Esophagus (tissue), 2 donors: Measurements from ENCODE around the gene OR2T8. TPM values are rescaled to one million over a fixed set of nuclear protein-coding genes. Genes with fewer than 3 reads are reported as not detected.
A peak's percentile ranks its signal among the peaks of the same experiment; 100 is the strongest.

Experiments
- H3K27ac ChIP-seq, 2 donors: one replicate each; pipeline ENCODE4 v1.5.1; 2013; ENCODE audit warnings: low read depth in 2 of 2, mild to moderate bottlenecking in 2 of 2, inconsistent platforms in 1 of 2, low read length in 1 of 2, moderate library complexity in 1 of 2
- H3K27me3 ChIP-seq, 2 donors: one replicate each; pipeline ENCODE4 v1.6.1; 2013; ENCODE audit warnings: low read length in 2 of 2, control low read depth in 1 of 2, mild to moderate bottlenecking in 1 of 2; ENCODE audit not compliant: insufficient read depth in 2 of 2, control insufficient read depth in 1 of 2
- H3K36me3 ChIP-seq, 2 donors: one replicate each; pipeline ENCODE4 v1.6.1; 2013; ENCODE audit warnings: low read length in 1 of 2; ENCODE audit not compliant: control insufficient read depth in 2 of 2, insufficient read depth in 2 of 2
- H3K4me1 ChIP-seq, 2 donors: one replicate each; pipeline ENCODE4 v1.6.1; 2013; ENCODE audit warnings: low read length in 1 of 2; ENCODE audit not compliant: control insufficient read depth in 2 of 2, insufficient read depth in 2 of 2
- H3K4me3 ChIP-seq, 2 donors: one replicate each; pipeline ENCODE4 v1.5.1; 2013; ENCODE audit warnings: low read length in 2 of 2, mild to moderate bottlenecking in 2 of 2, low read depth in 1 of 2, moderate library complexity in 1 of 2
- H3K9me3 ChIP-seq, 2 donors: one replicate each; pipeline ENCODE4 v1.6.1; 2013; ENCODE audit warnings: mild to moderate bottlenecking in 2 of 2, low read depth in 1 of 2, low read length in 1 of 2, moderate library complexity in 1 of 2; ENCODE audit not compliant: control insufficient read depth in 2 of 2, insufficient read depth in 1 of 2
- WGBS, 2 donors: extraction: QIAGEN DNeasy Blood & Tissue Kit; methylation state at CpG; one replicate each; pipeline ENCODE4 v1.1.7; 2013; 5-methylcytosine and 5-hydroxymethylcytosine counted together
- polyA plus RNA-seq, 2 donors: library from polyadenylated mRNA; stranded (reverse); fragments of 200-250 nt; gene quantifications; one replicate each; pipeline ENCODE4 v1.2.3, GENCODE V29; 2013
- donor health status: healthy with polysubstance abuse.
- donor health status: Bipolar disorder and iron deficiency.

Gene OR2T8, protein sequence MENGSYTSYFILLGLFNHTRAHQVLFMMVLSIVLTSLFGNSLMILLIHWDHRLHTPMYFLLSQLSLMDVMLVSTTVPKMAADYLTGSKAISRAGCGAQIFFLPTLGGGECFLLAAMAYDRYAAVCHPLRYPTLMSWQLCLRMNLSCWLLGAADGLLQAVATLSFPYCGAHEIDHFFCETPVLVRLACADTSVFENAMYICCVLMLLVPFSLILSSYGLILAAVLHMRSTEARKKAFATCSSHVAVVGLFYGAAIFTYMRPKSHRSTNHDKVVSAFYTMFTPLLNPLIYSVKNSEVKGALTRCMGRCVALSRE
- polyA plus RNA-seq, result not detected

- 77 to 93% methylated on average over 2 of the region's 2 CpGs for WGBS, 2 donors
- no peaks in the 10 kb centered on the region for H3K4me1 ChIP-seq
These were observed at the start of gene OR2T8 for GRCh38 chr1:247919952-247920351. OR2T8 (plus strand) TSS chr1:247920252; CDS start chr1:247921018, 766 bp downstream.

DNA sequence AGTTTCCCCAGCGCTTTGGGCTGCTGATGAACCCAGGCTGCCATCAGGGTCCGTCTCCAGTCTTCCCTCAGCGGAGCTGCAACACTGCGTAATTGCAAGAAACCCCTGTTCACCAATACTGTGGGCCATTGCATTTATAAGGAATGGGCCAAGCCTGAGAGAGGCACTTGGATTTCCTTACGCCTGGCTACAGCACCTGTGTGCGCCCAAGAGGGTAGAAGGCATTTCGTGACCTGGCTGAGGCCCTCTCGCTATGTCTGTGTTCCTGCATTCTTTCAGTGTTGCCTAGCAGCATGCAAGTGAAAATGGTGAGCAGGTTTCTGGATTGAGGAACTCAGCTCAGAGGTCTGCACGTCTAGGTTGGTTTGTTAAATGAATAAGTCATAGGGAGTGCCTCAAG lies 36.7 kb upstream of the OR2T8 start:
- WGBS, 2 donors, result 78 to 81% methylated on average over 9 of the region's 9 CpGs
- H3K27ac ChIP-seq, result no peak overlapping the region
- H3K4me3 ChIP-seq, result no peak overlapping the region
- H3K36me3 ChIP-seq, result no peaks in the 10 kb centered on the region
- H3K27me3 ChIP-seq, result no peaks in the 10 kb centered on the region
- H3K9me3 ChIP-seq, result peaks cover 0 to 3% of the 10 kb centered on the region in 2 donors
- H3K4me1 ChIP-seq, result no peaks in the 10 kb centered on the region

More at GRCh38 chr1:247919952-247920351, at the start of gene OR2T8:
- H3K9me3 ChIP-seq, result peaks cover 0 to 4% of the 10 kb centered on the region in 2 donors
- H3K27me3 ChIP-seq, result no peaks in the 10 kb centered on the region
- no peaks in the 10 kb centered on the region for H3K36me3 ChIP-seq
- H3K27ac ChIP-seq, result no peak within 1 kb of the TSS
- no peak within 1 kb of the TSS for H3K4me3 ChIP-seq

DNA sequence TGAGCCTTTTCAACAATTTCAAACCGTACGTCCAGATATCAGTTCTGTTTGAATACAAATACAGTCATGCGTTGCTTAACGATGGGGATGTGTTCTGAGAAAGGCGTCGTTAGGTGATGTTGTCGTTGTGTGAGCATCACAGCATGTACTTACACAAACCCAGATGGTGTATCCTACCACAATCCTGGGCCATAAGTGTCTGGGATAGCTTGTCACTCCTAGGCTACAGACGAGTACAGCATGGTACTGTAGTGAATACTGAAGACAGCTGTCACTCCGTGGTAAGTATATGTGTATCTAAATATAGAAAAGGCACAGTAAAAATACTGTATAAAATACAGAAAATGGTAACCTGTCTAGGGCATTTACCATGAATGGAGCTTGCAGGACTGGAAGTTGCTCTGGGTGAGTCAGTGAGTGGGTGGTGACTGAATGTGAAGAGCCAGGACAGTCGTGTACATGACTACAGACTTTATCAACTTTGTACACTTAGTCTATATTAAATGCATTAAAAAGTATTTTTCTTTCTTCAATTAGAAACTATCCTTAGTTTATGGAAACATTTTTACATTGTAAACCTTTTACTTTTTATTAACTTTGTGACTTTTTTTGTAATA lies 35.1 kb upstream of the OR2T8 start:
- Histone ChIP-seq H3K36me3 (no peaks in the 10 kb centered on the region), H3K4me3 (no peak overlapping the region), H3K27me3 (no peaks in the 10 kb centered on the region), H3K27ac (no peak overlapping the region), H3K9me3 (no peaks in the 10 kb centered on the region), H3K4me1 (no peaks in the 10 kb centered on the region)
- 87 to 89% methylated on average over 10 of the region's 10 CpGs for WGBS, 2 donors

DNA sequence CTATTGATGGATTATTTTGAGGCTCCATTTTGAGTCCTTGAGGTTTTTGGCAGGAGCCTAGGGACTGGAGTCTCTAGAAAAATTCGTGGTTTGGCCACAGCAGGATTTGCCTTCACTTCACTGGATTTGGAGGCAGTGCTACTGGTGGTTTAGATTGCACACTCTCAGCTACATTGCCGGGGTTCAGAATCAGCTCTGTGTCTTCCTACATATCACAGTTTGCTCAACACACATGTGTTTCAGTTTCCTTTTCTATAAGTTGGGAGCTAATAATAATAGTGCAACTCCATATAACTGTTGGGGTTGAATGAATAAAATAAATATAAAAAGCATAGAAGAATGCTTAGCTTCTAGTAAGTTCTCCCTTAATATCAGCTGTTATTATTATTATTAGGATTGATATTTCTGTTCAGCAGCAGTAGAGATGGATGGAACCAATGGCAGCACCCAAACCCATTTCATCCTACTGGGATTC lies 24.9 kb upstream of the OR2T8 start, which contains the start of gene OR2W3:
OR2W3 (plus strand) TSS at position 425 of the 475 bp plus-strand sequence; CDS start at position 425, 0 bp downstream.
- no peaks in the 10 kb centered on the region for H3K27me3 ChIP-seq
- peaks cover 4 to 10% of the 10 kb centered on the region in 2 donors for H3K9me3 ChIP-seq
- 44 to 46% methylated on average over 2 of the region's 2 CpGs for WGBS, 2 donors
- no peaks in the 10 kb centered on the region for H3K4me1 ChIP-seq
- H3K4me3 ChIP-seq, result no peak within 1 kb of the TSS
- H3K36me3 ChIP-seq, result no peaks in the 10 kb centered on the region
- no peak within 1 kb of the TSS for H3K27ac ChIP-seq

- no peak overlapping the region for H3K4me3 ChIP-seq
- WGBS, 2 donors, result 86 to 87% methylated on average over 14 of the region's 14 CpGs
These were observed 24.1 kb upstream of the OR2T8 start for GRCh38 chr1:247895976-247896375.

GRCh38 chr1:247904122-247904521 lies 15.9 kb upstream of the OR2T8 start:
- H3K4me3 ChIP-seq, result no peak overlapping the region
- H3K4me1 ChIP-seq, result no peaks in the 10 kb centered on the region
- WGBS, 2 donors, result 71 to 76% methylated on average over 6 of the region's 6 CpGs
- H3K9me3 ChIP-seq, result peaks cover 0 to 4% of the 10 kb centered on the region in 2 donors
- H3K27ac ChIP-seq, result no peak overlapping the region
- no peaks in the 10 kb centered on the region for H3K36me3 ChIP-seq
- no peaks in the 10 kb centered on the region for H3K27me3 ChIP-seq

More at GRCh38 chr1:247895976-247896375, 24.1 kb upstream of the OR2T8 start:
- H3K36me3 ChIP-seq, result no peaks in the 10 kb centered on the region
- H3K27me3 ChIP-seq, result no peaks in the 10 kb centered on the region
- H3K4me1 ChIP-seq, result no peaks in the 10 kb centered on the region
- H3K9me3 ChIP-seq, result peaks cover 4 to 10% of the 10 kb centered on the region in 2 donors
- no peak overlapping the region for H3K27ac ChIP-seq

DNA sequence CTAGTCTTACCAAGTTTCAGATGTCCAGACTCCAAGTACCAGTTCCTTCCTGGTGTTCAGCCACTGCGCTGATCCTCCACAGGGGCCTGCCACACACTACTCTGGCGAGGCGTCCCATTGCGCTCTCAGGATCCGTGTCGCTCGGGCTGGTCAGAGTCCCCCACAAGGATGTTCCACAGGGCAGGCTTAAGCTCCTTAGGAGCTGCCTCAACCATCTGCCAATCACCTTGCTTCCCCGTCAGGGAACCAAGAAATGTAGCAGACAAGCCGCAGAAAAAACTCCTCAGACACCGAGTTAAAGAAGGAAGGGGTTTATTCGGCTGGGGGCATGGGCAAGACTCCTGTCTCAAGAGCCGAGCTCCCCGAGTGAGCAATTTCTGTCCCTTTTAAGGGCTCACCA lies 14.9 kb upstream of the OR2T8 start:
- Histone ChIP-seq H3K4me3 (no peak overlapping the region), H3K27ac (no peak overlapping the region), H3K4me1 (no peaks in the 10 kb centered on the region), H3K36me3 (no peaks in the 10 kb centered on the region), H3K27me3 (no peaks in the 10 kb centered on the region), H3K9me3 (peaks cover 0 to 4% of the 10 kb centered on the region in 2 donors)
- WGBS, 2 donors, result 84 to 87% methylated on average over 13 of the region's 13 CpGs

DNA sequence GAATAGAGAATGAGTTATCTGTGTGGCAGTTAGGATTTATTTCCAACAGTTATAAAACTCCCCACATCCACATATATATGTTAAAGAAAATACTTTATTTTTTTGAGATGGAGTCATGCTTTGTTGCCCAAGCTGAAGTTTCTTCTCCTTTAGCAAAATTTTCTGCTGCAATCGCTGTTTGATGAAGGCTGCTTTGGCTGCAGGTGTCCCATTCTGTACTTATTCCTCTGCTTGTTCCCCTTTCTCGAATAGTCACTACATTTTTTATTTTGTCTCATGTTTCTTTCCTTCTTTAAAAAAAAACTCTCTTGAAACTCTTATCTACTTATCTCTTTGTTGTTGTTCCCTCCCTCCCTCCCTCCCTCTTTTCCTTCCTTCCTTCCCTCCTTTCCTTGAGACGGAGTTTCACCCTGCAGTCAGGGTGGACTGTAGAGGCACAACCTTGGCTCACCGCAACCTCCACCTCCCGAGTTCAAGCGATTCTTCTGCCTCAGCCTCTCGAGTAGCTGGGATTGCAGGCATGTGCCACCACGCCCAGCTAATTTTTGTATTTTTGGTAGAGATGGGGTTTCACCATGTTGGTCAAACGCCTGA lies 14.0 kb upstream of the OR2T8 start:
- no peak overlapping the region for H3K4me3 ChIP-seq
- peak overlapping the region in 1 of 2 donors; percentile 22 for H3K27ac ChIP-seq

DNA sequence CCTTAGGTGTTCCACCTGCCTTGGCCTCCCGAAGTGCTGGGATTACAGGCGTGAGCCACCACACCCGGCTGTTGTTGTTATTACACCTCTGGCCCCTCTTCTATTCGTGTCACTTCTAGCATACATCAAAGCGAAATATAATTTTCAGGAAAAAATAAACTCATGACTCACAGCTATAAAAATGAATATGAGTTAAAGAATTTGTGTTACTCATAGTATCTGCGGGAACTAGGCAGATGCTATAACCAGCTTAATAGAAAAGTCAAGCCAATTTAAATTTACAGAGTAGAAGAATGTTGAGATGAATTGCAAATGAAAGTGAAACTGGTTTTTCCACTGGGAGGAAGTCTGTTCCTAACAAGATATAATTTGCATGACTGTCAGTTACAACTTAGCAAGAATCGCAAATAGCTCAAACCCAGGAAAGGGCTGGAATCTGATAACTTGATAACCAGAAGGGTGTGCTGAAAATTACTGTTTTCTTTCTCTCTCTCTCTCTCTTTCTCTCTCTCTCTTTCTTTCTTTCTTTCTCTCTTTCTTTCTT lies 13.5 kb upstream of the OR2T8 start:
- Histone ChIP-seq H3K9me3 (peaks cover 0 to 4% of the 10 kb centered on the region in 2 donors), H3K4me3 (no peak overlapping the region), H3K27ac (peak overlapping the region in 1 of 2 donors; percentile 22), H3K36me3 (no peaks in the 10 kb centered on the region), H3K27me3 (no peaks in the 10 kb centered on the region), H3K4me1 (no peaks in the 10 kb centered on the region)
- WGBS, 2 donors, result 40 to 50% methylated on average over 7 of the region's 7 CpGs

More for the DNA sequence above, 14.0 kb upstream of the OR2T8 start:
- H3K9me3 ChIP-seq, result peaks cover 0 to 4% of the 10 kb centered on the region in 2 donors
- no peaks in the 10 kb centered on the region for H3K4me1 ChIP-seq
- H3K36me3 ChIP-seq, result no peaks in the 10 kb centered on the region
- no peaks in the 10 kb centered on the region for H3K27me3 ChIP-seq
- WGBS, 2 donors, result 57 to 66% methylated on average over 9 of the region's 9 CpGs
